ENCODE data around the gene FAM161A. TPM values are rescaled to one million over a fixed set of nuclear protein-coding genes. Genes with fewer than 3 reads are reported as not detected.

The FAM161A gene
- 1.1 and 2.7 TPM in 2 replicates for total RNA-seq

GRCh38 chr2:61853847-61854563, at the start of gene FAM161A:
FAM161A (minus strand) TSS chr2:61854060; CDS start chr2:61854041, 19 bp downstream.

GRCh38 chr2:61888267-61889055, 34.6 kb upstream of the FAM161A start, which contains the start of gene CCT4:
CCT4 (minus strand) TSS chr2:61888656; CDS start chr2:61888507, 149 bp downstream.

Small RNA genes within 50 kb of the gene (small RNA-seq; reads per million reads assigned to genes)
- gene RPS24P7 = not detected

Other genes starting within 250 kb of the FAM161A start
- gene CCT4, start 34.6 kb upstream of the FAM161A start, total RNA-seq = 95.4 and 122 TPM in 2 replicates
- 43.2 and 54.9 TPM in 2 replicates for gene COMMD1, start 51.6 kb upstream of the FAM161A start, total RNA-seq

Measured in placental epithelial cell (primary cell).